HG03442 (cell line): ENCODE measurements around the gene CCDC102B.
A peak's percentile ranks its signal among the peaks of the same experiment; 100 is the strongest.
"Not testable (repeated sequence)": the region's sequence is repeated elsewhere in the genome, so short reads cannot be mapped to it uniquely, and the experiment has no call there.

Source experiments
- ATAC-seq: cut with Tn5 transposase; IDR thresholded peaks from one replicate; pipeline ENCODE4 v1.9.1; 2021; ENCODE audit warnings: mild to moderate bottlenecking, moderate library complexity; ENCODE audit not compliant: unreplicated experiment

CCDC102B gene

DNA sequence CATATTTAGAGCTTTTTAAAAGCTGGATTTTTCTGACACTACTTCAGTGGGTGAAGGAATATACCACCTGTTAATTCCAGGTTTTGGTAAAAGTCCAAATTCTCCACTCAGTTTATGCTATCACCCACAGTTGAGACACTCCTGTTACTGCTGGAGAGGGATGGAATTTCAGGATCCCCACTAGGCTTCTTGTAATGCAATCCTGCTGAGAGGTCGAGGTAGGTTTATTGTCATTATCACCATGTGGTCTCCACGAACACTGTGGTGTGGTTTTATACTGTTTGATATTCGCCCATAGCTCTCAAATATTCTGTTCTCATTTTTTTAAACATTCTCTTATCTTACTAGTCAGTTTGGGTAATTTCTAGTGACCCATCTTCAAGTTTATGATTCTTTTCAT lies 167.9 kb downstream of the CCDC102B start:
- no peak for ATAC-seq

DNA sequence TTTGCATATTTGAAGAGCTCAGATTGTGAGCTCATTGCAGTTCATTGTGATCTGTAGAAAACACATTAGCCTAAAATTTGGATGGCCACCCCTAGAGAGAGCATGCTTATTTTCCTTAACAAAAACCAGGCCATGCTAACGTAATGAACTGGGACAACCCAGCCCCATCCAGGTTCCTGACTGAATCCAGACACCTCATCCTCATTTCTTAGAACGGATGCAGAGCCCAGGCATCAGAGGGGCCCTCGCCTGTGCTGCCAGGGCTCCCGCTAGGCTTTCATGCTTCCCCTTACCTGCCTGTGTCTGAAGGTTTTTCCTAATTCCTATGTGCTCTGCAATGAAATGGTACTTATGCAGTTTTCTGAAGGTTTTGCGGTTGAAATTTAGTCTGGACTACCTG lies 171.1 kb downstream of the CCDC102B start:
- ATAC-seq = no peak

DNA sequence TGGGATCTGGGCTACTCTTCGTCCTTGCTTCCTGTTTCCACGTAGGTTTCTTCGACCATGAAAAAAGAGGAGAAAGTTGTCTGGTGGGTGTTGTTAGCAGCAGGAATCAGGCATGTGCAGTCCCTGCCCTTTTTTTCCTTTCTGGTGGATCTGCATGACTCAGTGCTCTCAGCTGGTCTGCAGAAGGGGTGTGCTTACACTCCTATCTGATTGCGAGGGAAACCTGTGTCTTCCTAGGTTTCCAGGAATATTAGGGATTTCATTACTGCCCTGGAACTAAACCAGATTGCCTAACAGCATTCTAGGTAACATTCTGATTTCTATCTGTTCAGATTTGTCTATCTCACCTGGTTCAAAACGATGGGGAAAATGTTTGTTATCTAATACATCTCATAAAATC lies 174.3 kb downstream of the CCDC102B start:
- ATAC-seq = no peak

DNA sequence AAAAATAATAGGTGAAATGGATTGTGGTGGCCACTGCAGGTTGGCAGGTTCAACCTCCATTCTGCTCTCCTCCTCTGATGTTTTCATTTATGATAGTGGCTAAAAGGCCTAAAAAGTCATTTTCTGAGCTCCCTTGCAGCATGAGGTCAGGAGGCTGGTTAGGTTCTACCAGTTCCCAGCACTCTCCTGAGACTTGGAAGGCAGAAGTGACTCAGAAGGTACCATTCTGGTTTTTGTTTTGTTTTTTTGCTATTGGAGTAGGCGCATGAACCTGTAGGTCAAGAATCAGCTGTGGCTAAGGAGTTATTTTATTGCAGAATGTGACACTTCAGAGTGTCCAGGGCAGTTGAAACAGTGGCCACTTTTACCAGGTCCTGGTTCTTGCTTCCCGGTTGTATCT lies 181.9 kb downstream of the CCDC102B start:
- ATAC-seq = no peak

DNA sequence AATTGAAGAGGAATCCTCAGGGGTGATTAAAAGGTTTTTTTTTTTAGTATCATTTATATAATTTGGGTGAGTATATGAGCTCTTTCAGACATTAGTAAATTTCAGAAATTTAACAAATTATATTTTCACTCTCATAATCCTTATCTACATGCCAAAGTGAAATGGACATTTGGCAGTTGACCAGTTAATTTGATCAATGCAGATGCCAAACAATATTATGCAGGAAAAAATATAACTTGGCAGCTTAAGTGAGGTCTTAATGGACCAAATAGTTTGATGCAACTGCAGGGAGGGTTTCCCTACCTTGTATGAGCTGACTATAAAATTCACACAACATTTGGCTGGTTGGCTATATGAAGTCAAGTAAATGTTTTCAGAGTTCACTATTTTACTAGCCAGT lies 185.2 kb downstream of the CCDC102B start:
- ATAC-seq = no peak

DNA sequence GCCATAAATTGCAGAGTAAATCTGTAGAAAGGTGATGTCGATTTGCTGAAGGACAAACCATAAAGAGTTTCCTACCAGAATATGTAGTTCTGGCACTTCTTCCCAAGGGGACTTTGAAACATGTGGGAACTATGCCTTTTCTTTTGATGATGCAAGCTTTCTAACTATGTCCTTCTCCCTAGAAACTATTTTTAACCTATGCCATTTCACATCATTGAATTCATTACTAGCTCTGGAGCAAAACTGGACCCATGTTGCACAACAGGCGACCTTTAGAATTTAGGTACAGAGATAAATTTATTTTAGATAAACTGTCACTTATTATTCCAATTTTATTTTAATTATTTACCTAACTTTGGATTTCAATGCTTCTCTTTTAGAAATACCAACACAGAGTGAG lies 186.5 kb downstream of the CCDC102B start:
- ATAC-seq = no peak

DNA sequence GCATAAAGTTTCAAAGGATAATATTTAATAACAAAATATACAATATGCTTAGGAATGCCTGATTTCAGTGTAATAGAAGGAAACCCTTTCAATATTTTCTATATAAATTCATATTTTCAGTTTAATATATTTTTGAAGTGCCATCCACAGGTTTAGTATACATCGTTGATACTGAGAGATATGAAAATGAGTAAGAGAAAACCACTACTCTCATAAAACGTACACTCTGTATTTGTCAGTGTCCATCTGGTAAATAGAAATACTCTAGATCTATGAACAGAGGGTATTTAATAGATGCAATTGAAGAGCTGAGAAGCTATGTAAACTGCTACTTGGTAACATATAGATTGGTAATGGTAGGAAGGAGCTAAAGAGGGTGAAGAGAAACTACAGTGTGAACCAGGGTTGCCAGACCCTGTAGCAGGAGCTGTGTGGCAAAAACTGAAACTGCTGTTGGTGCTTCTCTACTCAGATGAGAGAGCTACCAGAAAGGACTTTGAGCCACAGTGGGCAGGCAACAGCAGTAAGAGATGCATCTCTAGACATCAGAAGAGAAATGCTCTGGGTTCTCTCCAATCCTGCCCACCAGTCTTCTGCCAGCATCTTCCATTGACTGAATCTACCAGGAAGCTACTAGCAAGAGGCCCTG lies 187.4 kb downstream of the CCDC102B start:
- ATAC-seq = peak; percentile 99

DNA sequence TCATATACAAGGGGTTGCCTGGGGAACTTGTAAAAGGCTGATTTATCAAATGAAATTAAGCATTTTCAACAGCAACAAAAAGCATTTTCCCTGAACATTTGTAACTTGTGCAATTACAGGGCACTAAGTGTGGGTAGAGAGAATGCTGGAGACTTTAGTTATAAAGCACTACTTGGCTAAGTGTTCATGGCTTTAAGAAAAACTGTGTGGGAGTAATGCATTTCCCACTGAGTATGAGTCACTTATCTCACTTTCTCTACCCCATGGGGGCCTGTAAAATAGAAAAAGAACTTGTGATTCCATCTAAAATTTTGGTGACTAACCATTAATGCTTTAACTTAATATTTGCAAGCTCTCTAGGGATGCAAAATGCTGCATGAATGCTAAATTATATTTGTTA lies 193.4 kb downstream of the CCDC102B start:
- peak; percentile 79 for ATAC-seq

DNA sequence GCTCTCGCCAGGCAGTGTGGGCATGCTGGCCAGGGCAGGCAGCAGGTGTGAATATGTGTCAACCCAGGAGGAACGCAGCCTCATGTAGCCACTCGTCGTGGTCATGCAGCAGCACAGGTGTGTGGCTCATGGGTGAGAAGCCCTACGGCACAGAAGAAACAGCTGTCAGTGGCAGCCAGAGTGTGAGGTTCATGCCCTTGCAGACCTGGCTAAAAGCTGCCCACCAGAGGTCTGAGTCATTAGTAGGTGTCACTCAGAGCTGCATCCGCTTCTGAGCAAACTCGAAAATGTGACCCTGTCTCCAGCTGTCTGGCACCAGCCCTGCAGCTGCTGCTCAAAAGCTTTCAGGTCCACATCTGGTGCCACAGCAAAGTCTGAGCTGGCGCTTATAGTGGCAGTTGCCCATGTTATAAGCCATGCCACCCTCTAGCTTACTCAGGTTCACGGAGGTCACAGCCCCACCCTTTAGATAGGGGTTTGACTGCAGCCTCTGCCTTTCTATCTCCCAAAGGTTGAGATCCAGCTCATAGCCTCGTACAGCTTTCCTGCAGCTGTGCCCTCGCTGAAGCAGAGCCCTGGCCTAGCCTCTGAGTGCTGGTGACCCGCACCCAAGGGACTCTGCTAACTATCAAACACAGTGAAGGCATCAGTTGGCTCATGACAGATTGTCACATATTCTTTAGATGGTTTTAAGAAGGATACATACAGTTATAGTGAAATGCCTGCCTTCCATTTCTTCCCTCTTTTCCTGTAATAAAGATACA lies 195.0 kb downstream of the CCDC102B start:
- peak; percentile 83 for ATAC-seq

DNA sequence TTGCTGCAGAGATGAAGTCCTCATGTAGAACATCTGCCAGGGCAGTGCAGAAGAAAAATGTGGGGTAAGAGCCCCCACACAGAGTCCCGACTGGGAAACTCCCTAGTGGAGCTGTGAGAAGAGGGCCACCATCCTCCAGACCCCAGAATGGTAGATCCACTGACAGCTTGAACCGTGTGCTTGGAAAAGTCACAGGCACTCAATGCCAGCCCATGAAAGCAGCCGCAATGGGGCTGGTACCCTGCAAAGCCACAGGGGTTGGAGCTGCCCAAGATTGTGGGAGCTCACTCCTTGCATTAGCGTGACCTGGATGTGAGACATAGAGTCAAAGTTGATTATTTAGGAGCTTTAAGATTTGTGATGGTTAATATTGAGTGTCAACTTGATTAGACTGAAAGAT lies 197.8 kb downstream of the CCDC102B start:
- ATAC-seq = no peak

DNA sequence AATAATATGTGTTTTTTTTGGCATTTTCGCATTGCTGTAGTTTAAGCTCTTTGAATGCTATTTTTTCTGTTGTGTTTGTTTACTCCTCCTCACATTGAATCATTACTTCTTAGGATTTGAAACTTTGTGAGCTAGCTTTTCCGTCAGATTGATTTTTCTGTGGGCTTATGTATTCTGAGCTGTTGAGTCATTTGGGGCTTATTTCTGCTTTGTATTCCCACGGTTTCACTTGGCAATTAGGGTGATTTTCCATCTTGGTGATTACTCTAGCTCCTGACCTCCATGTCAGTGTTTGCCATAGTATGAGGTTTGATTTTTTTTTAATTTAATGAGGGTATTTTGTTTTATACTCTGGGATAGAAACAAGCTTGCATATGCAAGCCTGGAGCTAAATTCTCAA lies 200.0 kb downstream of the CCDC102B start:
- no peak for ATAC-seq

DNA sequence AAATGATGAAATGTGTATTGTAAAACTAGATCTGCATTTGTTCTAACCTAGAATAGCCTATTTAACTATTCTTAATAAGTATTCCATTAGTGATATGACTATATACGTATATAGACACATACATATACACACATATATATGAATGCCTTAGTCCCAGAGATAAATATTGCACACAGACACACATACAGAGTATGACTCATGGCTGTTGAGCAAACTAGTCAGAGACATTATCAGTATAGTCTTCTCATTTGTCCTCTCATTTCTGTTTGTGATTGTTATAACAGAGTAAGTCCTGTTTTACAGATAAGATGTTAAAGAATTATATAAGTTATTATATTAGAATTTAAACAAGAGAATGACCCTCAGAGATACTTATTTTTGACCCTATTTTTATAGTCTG lies 202.5 kb downstream of the CCDC102B start:
- no peak for ATAC-seq

DNA sequence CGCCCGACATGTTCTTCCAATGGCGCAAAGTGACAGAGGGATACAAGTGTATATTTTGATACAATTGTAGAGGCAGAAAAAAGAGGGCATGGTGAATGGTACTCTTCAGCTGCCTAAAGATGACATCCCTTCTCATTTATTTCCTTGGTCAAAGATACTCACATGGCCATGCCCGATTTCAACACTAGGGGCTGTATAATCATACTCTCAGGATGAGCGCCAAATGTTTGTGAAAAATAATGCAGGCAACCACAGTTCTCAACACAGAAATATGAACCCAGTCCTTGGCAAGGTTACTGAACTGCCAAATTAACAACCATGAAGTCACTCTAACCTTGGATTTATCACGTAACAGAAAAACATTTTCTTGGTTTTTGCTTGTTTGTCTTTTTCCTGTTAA lies 204.4 kb downstream of the CCDC102B start:
- ATAC-seq = no peak

DNA sequence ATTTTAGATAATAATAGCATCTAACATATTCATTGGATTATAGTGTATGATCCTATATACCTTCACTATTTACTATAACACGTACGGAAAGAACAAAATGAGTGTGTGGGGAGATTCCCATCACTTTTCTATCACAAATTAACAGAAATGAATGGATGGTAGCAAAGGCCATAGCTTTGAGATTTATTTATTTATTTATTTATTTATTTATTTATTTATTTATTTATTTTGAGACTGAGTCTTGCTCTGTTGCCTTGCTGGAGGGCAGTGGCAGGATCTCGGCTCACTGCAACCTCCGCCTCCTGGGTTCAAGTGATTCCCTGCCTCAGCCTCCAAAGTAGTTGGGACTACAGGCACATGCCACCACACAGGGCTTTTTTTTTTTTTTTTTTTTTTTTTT lies 208.3 kb downstream of the CCDC102B start:
- ATAC-seq = not testable (repeated sequence)

DNA sequence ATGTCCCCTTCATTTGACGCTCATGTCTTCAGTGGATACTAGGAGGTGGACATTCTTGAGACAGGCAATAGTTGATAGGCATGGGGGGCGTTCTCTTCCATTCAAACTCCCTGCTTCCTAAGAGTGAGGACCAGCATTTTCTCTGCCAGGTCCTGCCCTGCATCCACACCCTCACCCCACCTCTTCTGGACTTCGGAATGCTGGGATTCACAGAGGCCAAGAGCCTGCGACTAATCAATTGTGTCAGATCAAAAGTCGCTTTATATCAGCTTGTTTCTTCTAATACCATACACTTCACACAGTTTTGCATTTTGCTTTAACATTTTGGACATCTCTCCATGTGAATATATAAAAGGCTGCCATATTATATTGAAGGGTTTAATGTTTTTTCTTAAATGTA lies 210.7 kb downstream of the CCDC102B start:
- ATAC-seq = no peak

DNA sequence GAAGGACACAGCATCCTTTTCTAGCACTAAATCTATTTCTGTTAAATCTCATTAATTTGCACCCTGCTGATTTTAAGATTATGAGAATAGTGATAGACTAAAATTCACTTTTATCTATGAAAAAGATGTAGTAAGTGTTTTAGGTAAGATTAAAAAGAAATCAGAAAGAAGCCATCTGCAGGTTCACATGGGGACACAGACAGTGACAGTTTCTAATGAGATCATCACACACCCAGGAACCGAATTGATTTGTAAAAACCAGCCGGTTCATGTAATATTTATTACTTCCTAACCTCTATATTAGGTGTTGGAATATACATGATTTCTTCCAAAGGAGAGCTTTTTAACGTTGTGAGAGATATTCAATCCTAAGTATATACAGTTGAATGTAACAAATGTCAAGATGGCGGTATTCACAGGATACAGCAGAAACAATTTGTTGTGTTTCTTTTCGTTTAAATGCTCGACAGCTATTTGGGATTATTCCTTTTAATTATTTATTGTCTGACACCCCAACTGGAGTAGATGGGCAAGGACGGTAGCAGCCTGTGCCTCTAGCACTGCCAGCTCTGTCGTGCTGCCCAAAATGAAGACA lies 223.4 kb downstream of the CCDC102B start:
- no peak for ATAC-seq

DNA sequence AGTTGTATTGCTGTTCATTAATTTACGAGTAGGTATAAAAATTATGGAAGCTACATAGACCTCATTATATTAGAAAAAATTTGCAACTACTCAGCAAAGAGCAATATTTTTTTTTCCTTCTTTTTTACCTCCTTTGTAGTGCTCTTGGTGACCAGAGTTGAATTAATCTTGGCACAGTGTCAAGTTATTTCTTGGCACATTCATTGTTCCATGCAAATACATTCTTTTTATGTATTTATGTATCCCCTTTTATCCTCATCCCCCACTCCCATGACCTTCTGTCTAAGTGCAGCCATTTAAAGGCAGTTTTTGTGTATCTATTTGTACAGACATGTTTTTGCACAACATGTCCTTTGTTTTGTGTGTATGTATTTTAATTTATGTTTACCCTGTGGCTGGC lies 224.5 kb downstream of the CCDC102B start:
- ATAC-seq = no peak

DNA sequence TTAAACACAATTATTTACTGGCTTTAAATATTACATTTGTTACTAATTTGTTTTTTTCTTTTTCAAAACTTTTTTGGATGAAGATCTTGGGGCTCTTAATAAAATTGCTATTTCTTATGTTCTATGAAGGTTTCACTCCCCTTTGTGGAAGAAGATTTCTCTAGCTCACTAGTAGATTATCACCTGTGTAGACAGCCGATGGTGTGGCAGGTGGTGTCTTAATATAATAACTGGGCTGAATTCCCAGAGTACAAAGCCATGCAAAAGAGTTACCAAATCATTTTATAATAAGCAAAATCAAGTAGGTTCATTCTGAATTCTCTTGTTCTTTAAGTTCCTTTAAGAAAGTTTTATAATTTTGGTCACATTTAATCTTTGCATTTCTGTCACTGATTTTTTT lies 233.7 kb downstream of the CCDC102B start:
- no peak for ATAC-seq

DNA sequence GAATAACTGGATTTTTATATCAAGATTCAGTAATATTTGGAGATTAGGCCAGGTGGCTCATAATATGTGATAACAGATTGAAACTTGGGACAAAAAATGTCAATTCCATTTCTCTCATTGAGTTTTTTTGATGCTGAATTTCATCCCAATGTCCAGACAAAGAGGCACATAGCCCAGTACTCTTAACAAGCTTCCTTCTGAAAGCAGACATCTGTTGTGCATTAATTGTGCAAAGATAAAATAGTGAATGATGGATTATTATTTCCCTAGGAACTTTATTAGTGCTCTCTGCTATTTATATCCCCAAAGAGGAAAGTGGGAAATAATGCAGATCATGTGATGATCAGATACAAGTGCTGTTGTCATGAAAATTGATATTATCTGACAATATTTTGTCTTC lies 234.1 kb downstream of the CCDC102B start:
- no peak for ATAC-seq

DNA sequence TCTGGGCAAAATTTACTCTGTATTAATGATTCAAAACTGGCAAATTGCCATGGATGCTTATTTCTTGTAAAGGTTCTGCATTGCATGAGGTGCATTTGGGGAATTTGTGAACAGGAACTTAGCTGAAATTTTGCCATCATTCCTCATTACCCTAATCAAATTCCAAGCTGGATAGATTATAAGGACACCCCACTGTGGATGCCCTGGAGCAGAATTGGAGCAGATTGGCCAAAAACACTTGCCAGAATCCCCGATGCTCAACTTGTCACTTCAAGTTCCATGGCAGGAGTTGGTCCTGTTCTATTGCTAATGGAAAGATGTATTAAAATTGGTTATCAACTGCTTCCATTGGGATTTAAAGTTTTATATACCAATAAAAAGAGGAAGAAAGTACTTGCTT lies 237.9 kb downstream of the CCDC102B start:
- no peak for ATAC-seq

DNA sequence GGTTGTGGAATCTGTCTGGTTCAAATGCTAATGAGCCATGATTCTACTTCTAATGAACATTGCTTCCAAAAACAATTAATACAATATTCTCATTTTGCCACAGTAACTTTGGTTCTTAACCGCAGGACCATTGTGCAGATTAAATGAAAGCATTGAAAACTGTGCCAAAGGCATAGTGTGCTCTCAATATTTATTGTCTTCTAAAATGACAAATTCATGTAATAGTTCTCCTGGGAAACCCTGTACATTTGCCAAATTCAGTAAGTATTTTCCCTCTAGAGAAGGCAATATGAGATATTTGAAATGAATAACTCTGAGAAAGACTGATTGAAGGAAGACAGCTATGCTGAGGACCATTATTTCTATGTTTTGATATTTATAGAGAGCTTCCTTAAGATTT lies 246.3 kb downstream of the CCDC102B start:
- ATAC-seq = no peak

DNA sequence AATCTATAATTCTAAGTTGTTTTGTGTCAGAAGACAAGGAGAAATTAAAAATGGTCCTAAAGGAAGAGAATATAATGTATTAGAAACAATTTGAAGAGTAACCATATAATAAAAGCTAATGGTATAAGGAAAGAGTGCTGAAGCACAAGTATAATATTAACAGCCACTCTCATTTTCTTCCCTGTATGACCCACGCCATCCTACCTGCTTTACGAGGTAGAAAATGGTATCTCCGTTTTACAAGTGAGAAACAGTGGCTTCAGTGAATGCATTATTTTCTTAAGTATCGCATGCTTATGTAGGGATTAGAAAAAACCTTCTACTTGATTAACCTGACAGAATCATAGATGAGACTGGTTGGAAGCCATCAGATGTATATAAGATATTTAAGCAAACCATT lies 266.2 kb downstream of the CCDC102B start:
- ATAC-seq = no peak
